Activated CD4-positive, alpha-beta T cell treated with anti-CD3 and anti-CD28 coated beads, Interleukin-2, amount 50 U/mL, for 24 hours (primary cell): ENCODE results near the gene AGAP2.

Experiments used
- DNase-seq, 2 donors: peaks; one replicate each; pipeline ENCODE4 v3.0.0-alpha.2; 2020; ENCODE audit warnings: low read depth in 1 of 2, low spot score in 1 of 2

Gene AGAP2

DNA sequence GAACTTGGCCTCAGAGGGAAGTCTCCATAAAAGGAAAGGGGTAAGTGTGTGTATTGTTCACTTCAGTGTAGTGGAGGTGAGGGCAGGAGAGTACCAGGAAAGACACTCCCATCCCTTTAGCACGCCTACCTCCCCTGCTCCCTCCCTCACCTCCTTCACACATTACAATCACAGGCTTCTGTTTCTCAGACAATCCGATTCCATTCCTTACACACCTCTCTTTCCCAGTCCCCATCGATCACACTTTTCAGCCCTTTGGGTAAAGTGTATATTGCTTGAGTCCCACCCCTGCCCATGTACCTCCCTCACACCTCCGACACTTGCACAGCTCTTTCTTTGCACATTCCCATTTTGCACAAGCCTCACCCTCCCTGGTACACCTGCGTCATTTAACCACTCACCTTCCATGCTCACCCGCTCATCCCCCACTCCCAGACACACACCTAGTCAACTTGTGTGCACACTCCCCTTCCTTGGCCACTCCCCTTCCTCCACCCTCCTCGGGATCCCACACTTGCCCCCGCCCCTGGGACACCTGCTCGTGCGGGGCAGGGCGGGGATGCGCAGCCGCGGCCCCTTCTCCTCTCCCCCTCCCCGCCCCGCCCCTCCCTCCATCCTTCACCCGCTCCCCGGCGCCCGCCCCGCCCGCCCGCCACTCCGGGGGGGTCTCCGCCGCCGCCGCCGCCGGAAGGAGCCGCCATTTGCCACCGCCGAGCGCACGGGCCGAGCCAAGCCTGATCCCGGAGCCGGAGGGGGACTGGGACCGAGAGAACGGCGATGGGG lies 16.1 kb upstream of the AGAP2 start, which contains the start of gene MARCHF9:
TSS of gene MARCHF9 (plus strand) at position 693 of the 783 bp plus-strand sequence. CDS start 426 bp downstream, outside the sequence.
- peak; percentile 53 to 82 for DNase-seq

DNA sequence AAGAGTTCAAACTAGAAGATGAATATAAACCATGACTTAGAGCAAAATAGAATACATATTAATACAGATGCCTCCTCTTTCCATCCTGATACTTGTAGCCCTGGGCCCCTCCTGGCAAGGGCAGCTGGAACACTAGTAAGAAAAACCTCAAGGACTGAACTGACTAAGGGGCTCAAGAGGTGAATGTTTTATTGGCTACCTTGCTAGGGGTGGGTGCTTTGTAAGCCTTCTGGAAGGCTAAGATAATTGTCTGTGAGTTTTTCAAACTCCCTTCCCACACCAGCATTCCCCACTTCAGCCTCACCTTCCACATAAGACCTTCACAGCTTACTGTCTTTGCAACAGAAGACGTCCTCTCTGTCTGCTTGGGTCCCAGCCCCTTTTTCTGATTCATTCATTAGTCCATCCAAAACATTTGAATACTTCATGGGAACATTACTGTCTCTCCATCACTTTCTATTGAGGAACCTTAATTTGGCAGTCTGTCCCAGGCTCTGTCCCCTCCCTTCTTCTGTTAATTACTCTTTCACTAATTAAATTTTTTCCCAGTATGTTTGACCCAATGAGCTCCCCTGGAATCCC lies 15.3 kb upstream of the AGAP2 start:
- no peak for DNase-seq

GRCh38 chr12:57752668-57753000 lies 14.1 kb upstream of the AGAP2 start:
- DNase-seq, result no peak

DNA sequence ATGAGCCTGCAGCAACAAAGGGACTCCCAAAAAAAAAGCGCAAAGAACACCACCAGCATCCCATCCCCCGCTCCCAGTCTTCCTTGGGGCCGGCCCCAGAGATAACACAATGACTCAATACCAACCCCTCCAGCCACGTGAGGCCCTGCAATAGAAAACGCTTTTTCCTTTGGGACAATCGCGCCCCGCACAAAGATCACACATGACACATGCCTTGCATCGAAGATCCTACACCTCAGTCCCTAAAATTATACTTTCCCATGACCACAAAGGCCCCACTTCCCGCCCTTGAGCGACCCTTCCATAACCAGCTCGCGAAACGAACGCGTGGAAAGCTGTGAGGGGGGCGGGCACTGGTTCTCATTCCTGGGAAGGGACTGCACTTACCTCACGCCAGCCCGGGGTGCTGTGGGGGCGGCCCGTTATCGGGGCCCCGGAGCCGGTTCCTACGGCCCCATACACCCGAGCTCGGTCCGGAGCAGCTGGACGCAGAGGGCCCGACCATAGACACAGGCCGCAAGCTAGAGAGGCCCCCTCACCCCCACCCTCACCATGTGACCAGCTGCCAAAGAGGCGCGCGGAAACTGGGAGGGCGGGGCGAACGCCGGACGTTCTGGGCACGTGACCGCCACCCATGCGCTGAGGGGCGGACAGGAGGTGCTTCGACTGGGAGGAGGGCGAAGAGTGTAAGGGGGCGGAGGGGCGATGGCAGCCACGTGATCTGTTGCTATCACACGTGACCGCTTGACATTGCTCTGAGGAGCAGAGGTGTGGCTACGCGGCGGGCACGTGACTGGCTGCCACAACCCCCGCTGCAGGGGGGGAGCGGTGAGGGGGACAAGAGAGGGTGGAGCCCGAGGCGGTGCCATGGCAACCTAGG lies 13.5 kb upstream of the AGAP2 start, which contains the start of gene CDK4:
TSS of gene CDK4 (minus strand) at position 523 of the 880 bp plus-strand sequence. CDS start 593 bp downstream, outside the sequence.
- DNase-seq, result peak; percentile 90 to 98

GRCh38 chr12:57751432-57751787 lies 12.9 kb upstream of the AGAP2 start:
- no peak for DNase-seq

- no peak for DNase-seq
Observed at GRCh38 chr12:57750561-57751431, 12.3 kb upstream of the AGAP2 start.

- DNase-seq, result no peak
Observed at GRCh38 chr12:57749061-57749460, 10.5 kb upstream of the AGAP2 start.

GRCh38 chr12:57746025-57746424 lies 7.5 kb upstream of the AGAP2 start:
- DNase-seq, result no peak

DNA sequence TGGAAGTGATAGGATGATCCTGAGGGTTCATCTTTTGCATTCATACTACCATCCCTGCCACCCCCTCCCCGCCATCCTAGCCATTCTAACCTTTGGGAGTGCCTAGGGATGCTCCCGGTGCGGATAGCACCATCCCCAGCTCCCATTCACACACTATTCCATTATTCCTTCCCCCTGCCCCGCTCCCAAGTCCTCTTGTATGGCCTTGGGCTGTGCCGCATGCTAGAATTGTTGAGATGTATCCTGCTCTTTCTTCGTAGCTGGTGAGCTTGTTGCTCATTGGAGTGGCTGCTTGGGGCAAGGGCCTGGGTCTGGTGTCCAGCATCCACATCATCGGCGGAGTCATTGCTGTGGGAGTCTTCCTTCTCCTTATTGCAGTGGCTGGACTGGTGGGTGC lies 6.9 kb upstream of the AGAP2 start:
- no peak for DNase-seq

GRCh38 chr12:57744777-57745484 lies 6.4 kb upstream of the AGAP2 start, which contains the start of gene TSPAN31:
TSS of gene TSPAN31 (plus strand) at chr12:57745039. CDS start at chr12:57745155, 116 bp downstream.
- peak; percentile 86 to 97 for DNase-seq

DNA sequence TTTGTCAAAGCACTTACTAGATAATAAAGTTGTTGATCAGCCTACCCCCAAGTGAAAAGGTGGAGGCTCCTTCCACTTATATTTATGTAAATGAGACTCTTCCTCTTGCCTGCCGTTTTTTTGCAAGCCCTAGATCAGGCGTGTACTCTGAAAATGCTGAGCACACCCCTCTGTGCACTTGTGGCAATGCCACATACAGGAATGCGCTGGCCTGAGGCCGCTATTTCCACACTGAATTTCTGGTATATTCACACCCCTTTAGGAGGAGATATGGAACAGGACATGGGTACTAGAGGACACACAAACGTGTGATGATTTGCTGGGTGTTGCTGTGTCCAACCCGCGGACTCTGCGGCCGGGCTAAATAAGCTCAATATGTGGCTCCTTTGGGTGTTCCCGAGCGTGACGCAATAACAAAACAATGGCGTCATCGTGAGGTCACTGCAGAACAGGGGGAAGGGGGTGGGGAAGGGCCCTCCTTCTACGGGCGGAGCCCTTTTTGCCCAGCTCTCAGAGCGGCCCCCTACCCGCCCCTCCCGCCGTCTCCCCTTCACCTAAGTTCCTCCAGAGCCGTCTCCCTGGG lies 5.7 kb upstream of the AGAP2 start:
- peak; percentile 66 to 69 for DNase-seq

GRCh38 chr12:57743769-57744168 lies 5.2 kb upstream of the AGAP2 start:
- DNase-seq, result no peak

DNA sequence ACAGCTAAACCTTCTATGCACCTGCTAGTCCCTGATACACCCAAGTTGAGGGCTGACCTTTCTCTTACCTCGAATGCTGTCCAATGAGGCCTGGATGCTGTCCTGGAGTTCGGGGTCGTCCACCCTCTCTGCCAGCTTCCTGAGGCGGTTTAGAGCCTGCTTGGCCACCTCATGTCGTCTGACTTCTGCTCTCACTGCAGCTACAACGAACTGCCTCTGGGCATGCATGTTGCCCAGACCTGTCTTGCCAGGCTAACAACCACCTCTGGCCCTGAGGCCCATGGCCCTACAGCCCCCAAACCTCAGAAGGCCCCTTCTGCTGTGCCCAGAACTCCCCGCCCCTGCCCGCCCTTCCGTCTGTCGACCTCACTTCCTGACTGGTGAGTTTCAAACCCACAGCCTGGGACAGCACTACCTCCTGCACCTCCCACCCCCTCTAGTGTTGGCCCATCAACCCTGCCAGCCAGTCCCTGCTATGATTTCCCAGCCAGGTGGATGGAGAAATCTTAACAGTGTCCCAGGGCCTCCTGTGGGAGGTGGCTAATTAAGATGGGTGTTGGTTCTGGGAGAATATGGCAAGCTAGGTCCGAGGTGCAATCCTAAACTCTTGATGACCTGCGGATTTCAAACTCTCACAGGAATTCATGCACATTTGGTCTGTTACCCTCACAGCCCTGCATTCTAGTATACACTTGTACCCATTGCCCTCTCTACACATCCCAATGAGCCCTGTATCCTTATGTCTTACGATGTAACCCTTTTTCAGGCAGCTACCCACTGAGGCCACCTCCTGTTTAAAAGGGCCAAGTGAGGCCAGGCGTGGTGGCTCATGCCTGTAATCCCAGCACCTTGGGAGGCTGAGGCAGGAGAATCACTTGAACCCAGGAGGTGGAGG lies 3.5 kb upstream of the AGAP2 start:
- peak in 1 of 2 donors; percentile 70 for DNase-seq

- DNase-seq, result no peak
Observed at GRCh38 chr12:57741413-57741789, 2.9 kb upstream of the AGAP2 start.

DNA sequence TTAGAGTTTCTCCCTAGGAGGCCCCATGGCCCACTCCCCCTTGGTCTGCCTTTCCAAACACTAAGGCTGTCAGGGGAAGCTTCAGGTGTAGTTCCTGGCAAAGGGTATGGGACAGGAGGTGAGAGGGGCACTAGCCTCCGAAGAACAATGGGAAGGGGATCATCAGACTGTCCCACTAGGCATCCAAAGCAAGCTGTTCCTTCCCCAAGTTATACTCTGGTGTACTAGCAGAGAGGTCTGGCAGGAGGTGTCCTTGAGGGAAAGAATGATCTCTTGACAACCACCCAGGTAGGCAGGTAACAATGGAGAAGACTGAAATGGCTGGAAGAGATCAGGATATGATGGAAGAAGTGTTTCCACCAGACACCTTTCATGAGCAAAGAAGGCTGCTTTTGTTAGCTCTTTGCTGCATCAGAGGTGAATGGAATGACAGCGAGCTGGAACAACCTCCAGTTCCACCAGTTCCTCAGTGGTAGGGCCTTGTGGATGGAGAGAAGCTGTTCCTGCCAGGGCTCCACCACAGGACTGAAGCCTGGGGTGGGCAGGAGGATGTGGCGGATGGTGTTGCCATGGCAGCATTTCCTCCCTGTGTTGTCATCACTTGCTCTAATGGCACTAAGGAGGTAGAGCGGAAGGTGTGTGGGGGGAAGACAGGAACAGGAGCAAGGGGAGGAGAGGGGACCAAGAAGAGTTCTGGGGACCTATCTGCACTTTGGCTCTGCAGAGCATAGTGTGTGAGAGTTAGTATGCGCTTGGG lies 2.3 kb upstream of the AGAP2 start:
- DNase-seq, result peak in 1 of 2 donors; percentile 68

DNA sequence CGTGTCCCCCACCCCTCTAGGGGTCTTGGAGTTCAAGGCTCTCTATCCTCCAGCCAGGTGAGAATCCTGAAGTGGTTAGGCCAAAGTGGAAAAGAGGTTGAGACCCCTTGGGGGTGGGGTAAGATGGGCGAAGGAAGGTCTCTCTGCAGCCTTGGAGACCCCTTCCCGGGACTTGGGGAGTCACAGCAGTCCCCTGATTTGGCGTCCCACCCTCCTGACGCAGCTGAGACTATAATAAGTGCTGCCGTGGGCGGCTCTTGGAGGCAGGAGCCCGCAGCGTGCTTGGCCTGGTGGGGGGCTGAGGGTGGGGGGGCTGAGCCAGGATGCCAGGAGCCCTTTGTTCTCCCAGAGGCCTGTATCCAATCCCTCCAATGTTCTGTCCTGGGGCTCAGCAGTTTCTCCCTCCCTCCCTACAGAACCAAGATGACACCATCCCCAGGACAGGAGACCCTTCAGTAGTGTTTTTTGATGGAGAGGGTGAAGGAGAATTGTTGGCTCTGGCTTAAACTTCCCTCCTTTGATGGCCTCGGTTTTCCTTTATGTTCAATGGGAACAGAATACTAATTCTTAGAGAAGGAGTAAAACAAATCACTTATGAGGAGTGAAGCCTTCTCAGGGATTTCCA lies 1.5 kb upstream of the AGAP2 start:
- DNase-seq, result no peak

DNA sequence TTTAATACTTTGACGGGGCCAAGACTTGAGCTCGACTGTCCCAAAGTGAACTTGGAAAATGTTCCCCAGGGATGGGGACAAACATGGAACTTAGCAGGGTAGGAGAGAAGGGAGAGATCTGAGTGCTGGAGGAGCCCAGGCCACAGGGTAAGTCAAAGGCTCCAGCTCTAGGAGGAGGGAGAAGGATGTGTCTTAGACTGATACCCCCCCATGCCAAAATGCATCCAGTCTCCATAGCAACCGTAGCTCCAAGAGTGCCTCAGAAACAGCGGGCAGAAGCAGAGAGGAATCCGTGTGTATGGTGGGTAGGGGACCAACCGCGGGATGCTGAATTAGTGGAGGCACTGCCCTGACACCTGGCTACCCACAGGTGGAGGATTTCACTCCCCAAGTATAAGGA lies 845 bp upstream of the AGAP2 start:
- no peak for DNase-seq
